ENCODE measurements around the gene SYT3.
"Not testable (repeated sequence)": the region's sequence is repeated elsewhere in the genome, so short reads cannot be mapped to it uniquely, and the experiment has no call there.

The SYT3 gene

GRCh38 chr19:50636317-50637085, 3.2 kb downstream of the SYT3 start:
- no peak for DNase-seq

GRCh38 chr19:50633973-50634372, 5.7 kb downstream of the SYT3 start:
- no peak for DNase-seq

- no peak for DNase-seq
These were observed 6.3 kb downstream of the SYT3 start for GRCh38 chr19:50633359-50633758.

GRCh38 chr19:50632151-50632835, 7.4 kb downstream of the SYT3 start:
- no peak for DNase-seq

- no peak for DNase-seq
These were observed 9.9 kb downstream of the SYT3 start for GRCh38 chr19:50629801-50630200.

GRCh38 chr19:50629194-50629593, 10.5 kb downstream of the SYT3 start:
- no peak for DNase-seq

GRCh38 chr19:50628551-50628950, 11.1 kb downstream of the SYT3 start:
- no peak for DNase-seq

GRCh38 chr19:50628146-50628545, 11.5 kb downstream of the SYT3 start:
- DNase-seq: no peak

- DNase-seq: no peak
These were observed 12.9 kb downstream of the SYT3 start for GRCh38 chr19:50626795-50627194.

- no peak for DNase-seq
These were observed 13.7 kb downstream of the SYT3 start for GRCh38 chr19:50626011-50626410.

- DNase-seq: no peak
These were observed 14.6 kb downstream of the SYT3 start for GRCh38 chr19:50624949-50625600.

GRCh38 chr19:50620394-50620906, 19.2 kb downstream of the SYT3 start:
- DNase-seq: not testable (repeated sequence)

- not testable (repeated sequence) for DNase-seq
These were observed 20.5 kb downstream of the SYT3 start for GRCh38 chr19:50619184-50619583.

- DNase-seq: not testable (repeated sequence)
These were observed 21.3 kb downstream of the SYT3 start for GRCh38 chr19:50618379-50618778.

- DNase-seq: not testable (repeated sequence)
These were observed 26.9 kb downstream of the SYT3 start for GRCh38 chr19:50612504-50613404.

GRCh38 chr19:50607874-50608785, 31.6 kb downstream of the SYT3 start:
- peak in 50 of 51 donors; percentile 13 to 99 (median 91) for DNase-seq

GRCh38 chr19:50607388-50607787, 32.3 kb downstream of the SYT3 start:
- DNase-seq: peak in 1 of 51 donors; percentile 15

- DNase-seq: peak in 13 of 51 donors; percentile 6 to 47 (median 27)
These were observed 33.4 kb downstream of the SYT3 start for GRCh38 chr19:50606059-50606836.
